ENCODE results near the gene KRTAP10-5. TPM values are rescaled to one million over a fixed set of nuclear protein-coding genes. Genes with fewer than 3 reads are reported as not detected.

KRTAP10-5 gene
- polyA plus RNA-seq, 1 donor (not counting 4 experiments of a cell fraction or from before 2014, with no cell fraction given) = not detected

DNA sequence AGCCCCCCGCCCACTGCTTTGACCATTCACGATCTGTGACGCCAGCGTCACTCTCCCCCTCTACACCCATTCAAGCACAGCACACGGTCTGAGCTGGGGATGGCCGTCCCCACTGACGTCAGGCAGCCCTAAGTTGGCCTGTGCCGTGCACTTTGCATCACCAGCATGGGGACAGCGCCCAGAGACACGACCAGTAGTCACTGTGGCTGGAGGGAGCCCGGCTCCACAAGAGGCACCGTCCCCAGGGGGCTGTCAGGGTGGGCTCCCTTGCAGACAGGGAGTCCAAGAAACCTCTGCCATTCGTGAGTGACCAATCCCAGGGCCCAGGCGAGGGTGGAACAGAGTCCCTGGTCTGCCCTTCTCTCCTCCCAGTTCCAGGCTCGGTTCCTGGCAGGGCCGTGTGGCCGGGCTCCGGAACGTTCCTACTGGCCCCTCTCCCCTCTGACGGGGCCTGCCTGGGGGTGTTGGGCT lies 33.8 kb upstream of the KRTAP10-5 start:
- Histone ChIP-seq H2AFZ (ENCODE audit: control insufficient read depth, low read length) (no peak overlapping the region), H3K4me1 (ENCODE audit: control insufficient read depth, extremely low read depth, insufficient read depth, low read length) (peaks cover 7% of the 10 kb centered on the region), H4K20me1 (ENCODE audit: control insufficient read depth, extremely low read depth, insufficient read depth, low read length) (no peaks in the 10 kb centered on the region), H3K9me1 (ENCODE audit: control insufficient read depth, extremely low read depth, insufficient read depth, low read length) (no peaks in the 10 kb centered on the region), H3K79me2 (ENCODE audit: control insufficient read depth, insufficient read depth, low read length) (no peaks in the 10 kb centered on the region), H3K9me3 (ENCODE audit: control insufficient read depth, low read depth, low read length) (peaks cover 7% of the 10 kb centered on the region), H3K4me2 (ENCODE audit: control insufficient read depth, extremely low read depth, insufficient read depth, low read depth, low read length) (no peak overlapping the region), H3K27me3 (ENCODE audit: control insufficient read depth, extremely low read depth, insufficient read depth, low read length) (peaks cover 19% of the 10 kb centered on the region), H3K9ac (ENCODE audit: control insufficient read depth, extremely low read depth, insufficient read depth, low read length) (no peak overlapping the region), H3K36me3 (ENCODE audit: control insufficient read depth in 2 of 2, extremely low read depth in 1 of 2, insufficient read depth in 2 of 2, low read length in 2 of 2) (no peaks in the 10 kb centered on the region), H3K27ac (ENCODE audit: control insufficient read depth, insufficient read depth, low read length) (no peak overlapping the region), H3K4me3 (ENCODE audit: control insufficient read depth in 2 of 3, extremely low read depth in 1 of 3, insufficient read depth in 2 of 3, low read depth in 1 of 3, low read length in 3 of 3) (no peak overlapping the region)
- dilution Hi-C loops (cut with MboI; ENCODE audit: extremely low pct_ligation_motif_present, low sequenced_read_pairs) = no loop called here
- no peak for DNase-seq (ENCODE audit: low read depth, low spot score)
- no peak for FAIRE-seq
- TF ChIP-seq EZH2 (IDR thresholded peaks at IDR 0.05; ENCODE audit: low read length) = no peak
- TF ChIP-seq, protein P1, sequence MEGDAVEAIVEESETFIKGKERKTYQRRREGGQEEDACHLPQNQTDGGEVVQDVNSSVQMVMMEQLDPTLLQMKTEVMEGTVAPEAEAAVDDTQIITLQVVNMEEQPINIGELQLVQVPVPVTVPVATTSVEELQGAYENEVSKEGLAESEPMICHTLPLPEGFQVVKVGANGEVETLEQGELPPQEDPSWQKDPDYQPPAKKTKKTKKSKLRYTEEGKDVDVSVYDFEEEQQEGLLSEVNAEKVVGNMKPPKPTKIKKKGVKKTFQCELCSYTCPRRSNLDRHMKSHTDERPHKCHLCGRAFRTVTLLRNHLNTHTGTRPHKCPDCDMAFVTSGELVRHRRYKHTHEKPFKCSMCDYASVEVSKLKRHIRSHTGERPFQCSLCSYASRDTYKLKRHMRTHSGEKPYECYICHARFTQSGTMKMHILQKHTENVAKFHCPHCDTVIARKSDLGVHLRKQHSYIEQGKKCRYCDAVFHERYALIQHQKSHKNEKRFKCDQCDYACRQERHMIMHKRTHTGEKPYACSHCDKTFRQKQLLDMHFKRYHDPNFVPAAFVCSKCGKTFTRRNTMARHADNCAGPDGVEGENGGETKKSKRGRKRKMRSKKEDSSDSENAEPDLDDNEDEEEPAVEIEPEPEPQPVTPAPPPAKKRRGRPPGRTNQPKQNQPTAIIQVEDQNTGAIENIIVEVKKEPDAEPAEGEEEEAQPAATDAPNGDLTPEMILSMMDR (optimal IDR thresholded peaks at IDR 0.05 in 1 of 3, IDR thresholded peaks at IDR 0.05 in 1 of 3, conservative IDR thresholded peaks at IDR 0.05 in 1 of 3; ENCODE audit: extremely low read depth in 1 of 3, insufficient read depth in 2 of 3, low read length in 3 of 3) = no peak

- no peak for DNase-seq (ENCODE audit: low read depth, low spot score)
- peaks cover 7% of the 10 kb centered on the region for H3K9me3 ChIP-seq (ENCODE audit: control insufficient read depth, low read depth, low read length)
- no peak overlapping the region for H2AFZ ChIP-seq (ENCODE audit: control insufficient read depth, low read length)
- H3K9ac ChIP-seq (ENCODE audit: control insufficient read depth, extremely low read depth, insufficient read depth, low read length) = no peak overlapping the region
- peaks cover 19% of the 10 kb centered on the region for H3K27me3 ChIP-seq (ENCODE audit: control insufficient read depth, extremely low read depth, insufficient read depth, low read length)
- dilution Hi-C loops (cut with MboI; ENCODE audit: extremely low pct_ligation_motif_present, low sequenced_read_pairs) = no loop called here
- no peak for FAIRE-seq
- H3K36me3 ChIP-seq (ENCODE audit: control insufficient read depth in 2 of 2, extremely low read depth in 1 of 2, insufficient read depth in 2 of 2, low read length in 2 of 2) = no peaks in the 10 kb centered on the region
- no peaks in the 10 kb centered on the region for H3K9me1 ChIP-seq (ENCODE audit: control insufficient read depth, extremely low read depth, insufficient read depth, low read length)
- TF ChIP-seq, protein P1 (optimal IDR thresholded peaks at IDR 0.05 in 1 of 3, IDR thresholded peaks at IDR 0.05 in 1 of 3, conservative IDR thresholded peaks at IDR 0.05 in 1 of 3; ENCODE audit: extremely low read depth in 1 of 3, insufficient read depth in 2 of 3, low read length in 3 of 3) = no peak
- TF ChIP-seq EZH2 (IDR thresholded peaks at IDR 0.05; ENCODE audit: low read length) = no peak
- H3K4me2 ChIP-seq (ENCODE audit: control insufficient read depth, extremely low read depth, insufficient read depth, low read depth, low read length) = no peak overlapping the region
- no peaks in the 10 kb centered on the region for H3K79me2 ChIP-seq (ENCODE audit: control insufficient read depth, insufficient read depth, low read length)
- H3K27ac ChIP-seq (ENCODE audit: control insufficient read depth, insufficient read depth, low read length) = no peak overlapping the region
- H3K4me1 ChIP-seq (ENCODE audit: control insufficient read depth, extremely low read depth, insufficient read depth, low read length) = peaks cover 7% of the 10 kb centered on the region
- no peak overlapping the region for H3K4me3 ChIP-seq (ENCODE audit: control insufficient read depth in 2 of 3, extremely low read depth in 1 of 3, insufficient read depth in 2 of 3, low read depth in 1 of 3, low read length in 3 of 3)
- H4K20me1 ChIP-seq (ENCODE audit: control insufficient read depth, extremely low read depth, insufficient read depth, low read length) = no peaks in the 10 kb centered on the region
Observed at GRCh38 chr21:44613386-44614155, 33.2 kb upstream of the KRTAP10-5 start.
